Measurements from ENCODE around the gene MRPL14.

Gene MRPL14

GRCh38 chr6:44078827-44079671, 48.2 kb downstream of the MRPL14 start:
- DNase-seq (ENCODE audit: low spot score): peak; percentile 77

- DNase-seq (ENCODE audit: low spot score): no peak
Observed at GRCh38 chr6:44078219-44078826, 48.9 kb downstream of the MRPL14 start.

GRCh38 chr6:44077214-44077946, 49.9 kb downstream of the MRPL14 start:
- DNase-seq (ENCODE audit: low spot score): no peak

GRCh38 chr6:44076356-44077213, 50.7 kb downstream of the MRPL14 start:
- peak; percentile 58 for DNase-seq (ENCODE audit: low spot score)

- DNase-seq (ENCODE audit: low spot score): no peak
Observed at GRCh38 chr6:44075647-44076355, 51.5 kb downstream of the MRPL14 start.

- no peak for DNase-seq (ENCODE audit: low spot score)
Observed at GRCh38 chr6:44074813-44075646, 52.2 kb downstream of the MRPL14 start.

GRCh38 chr6:44074439-44074812, 52.8 kb downstream of the MRPL14 start:
- peak; percentile 88 for DNase-seq (ENCODE audit: low spot score)

- no peak for DNase-seq (ENCODE audit: low spot score)
Observed at GRCh38 chr6:44073612-44074438, 53.4 kb downstream of the MRPL14 start.

- peak; percentile 96 for DNase-seq (ENCODE audit: low spot score)
Observed at GRCh38 chr6:44072959-44073611, 54.2 kb downstream of the MRPL14 start.

- no peak for DNase-seq (ENCODE audit: low spot score)
Observed at GRCh38 chr6:44072452-44072958, 54.7 kb downstream of the MRPL14 start.

- peak; percentile 88 for DNase-seq (ENCODE audit: low spot score)
Observed at GRCh38 chr6:44071670-44072451, 55.4 kb downstream of the MRPL14 start.

- DNase-seq (ENCODE audit: low spot score): no peak
Observed at GRCh38 chr6:44068607-44069296, 58.5 kb downstream of the MRPL14 start.

- no peak for DNase-seq (ENCODE audit: low spot score)
Observed at GRCh38 chr6:44067173-44068139, 59.8 kb downstream of the MRPL14 start.

- no peak for DNase-seq (ENCODE audit: low spot score)
Observed at GRCh38 chr6:44066394-44067172, 60.7 kb downstream of the MRPL14 start.

- DNase-seq (ENCODE audit: low spot score): no peak
Observed at GRCh38 chr6:44065443-44066140, 61.7 kb downstream of the MRPL14 start.

Data from AG08396 (cell line).